ENCODE data around the gene TGFBR3. TPM values are rescaled to one million over a fixed set of nuclear protein-coding genes. Genes with fewer than 3 reads are reported as not detected.
A peak's percentile ranks its signal among the peaks of the same experiment; 100 is the strongest.

The TGFBR3 gene
- total RNA-seq, 1 experiment from 2014 or later = 4.2 TPM

- Mint-ChIP-seq H3K9me3 (no peaks in the 10 kb centered on the region), H3K4me1 (peaks cover 65% of the 10 kb centered on the region), H3K36me3 (no peaks in the 10 kb centered on the region), H3K27me3 (ENCODE audit: low read depth) (no peaks in the 10 kb centered on the region), H3K27ac (no peak overlapping the region), H3K4me3 (no peak overlapping the region)
- ChIA-PET POLR2A (no interaction called here), CTCF (interaction anchor here (1.3 kb wide), 1 partner anchor 79 kb away, joined by 4 read pairs; no protein-coding TSS in a partner anchor)
- DNase-seq (ENCODE audit: low spot score) (no peak), ATAC-seq (no peak)
- no peak for TF ChIP-seq ZNF219 (CRISPR knock-in tag; IDR thresholded peaks at IDR 0.05; ENCODE audit: borderline replicate concordance)
- TF ChIP-seq ESRRA (CRISPR knock-in tag; IDR thresholded peaks at IDR 0.05; ENCODE audit: borderline replicate concordance) = no peak
- TF ChIP-seq FOXP1 (CRISPR knock-in tag; IDR thresholded peaks at IDR 0.05; ENCODE audit: borderline replicate concordance) = no peak
- TF ChIP-seq ZNF396 (CRISPR knock-in tag; IDR thresholded peaks at IDR 0.05; ENCODE audit: borderline replicate concordance) = no peak
- TF ChIP-seq ARID4B (CRISPR knock-in tag; IDR thresholded peaks at IDR 0.05; ENCODE audit: borderline replicate concordance) = no peak
- TF ChIP-seq MYBL2 (CRISPR knock-in tag; IDR thresholded peaks at IDR 0.05) = no peak
- TF ChIP-seq NR3C1 (CRISPR knock-in tag; conservative IDR thresholded peaks at IDR 0.05; ENCODE audit: low read depth) = no peak
- TF ChIP-seq SP1 (CRISPR knock-in tag; conservative IDR thresholded peaks at IDR 0.05) = no peak
- no peak for TF ChIP-seq ZMAT4 (CRISPR knock-in tag; IDR thresholded peaks at IDR 0.05)
- TF ChIP-seq E2F1 (CRISPR knock-in tag; IDR thresholded peaks at IDR 0.05) = no peak
- TF ChIP-seq AFF4 (CRISPR knock-in tag; IDR thresholded peaks at IDR 0.05; ENCODE audit: borderline replicate concordance) = no peak
These were observed 201.3 kb downstream of the TGFBR3 start for GRCh38 chr1:91684481-91685196.

GRCh38 chr1:91683598-91683951 is 202.4 kb downstream of the TGFBR3 start:
- no peaks in the 10 kb centered on the region for H3K36me3 Mint-ChIP-seq
- no peaks in the 10 kb centered on the region for H3K27me3 Mint-ChIP-seq (ENCODE audit: low read depth)
- ChIA-PET POLR2A (no interaction called here), CTCF (interaction anchor here (1.3 kb wide), 1 partner anchor 80 kb away, joined by 4 read pairs; no protein-coding TSS in a partner anchor)
- no peak overlapping the region for H3K4me3 Mint-ChIP-seq
- TF ChIP-seq ZNF263 (CRISPR knock-in tag; IDR thresholded peaks at IDR 0.05; ENCODE audit: low read depth) (no peak), GABPB1 (CRISPR knock-in tag; IDR thresholded peaks at IDR 0.05) (no peak)
- peak overlapping the region; percentile 86 for H3K27ac Mint-ChIP-seq
- ATAC-seq (peak; percentile 90), DNase-seq (ENCODE audit: low spot score) (peak; percentile 43)
- H3K9me3 Mint-ChIP-seq = no peaks in the 10 kb centered on the region
- peaks cover 56% of the 10 kb centered on the region for H3K4me1 Mint-ChIP-seq
